GM21825 (cell line): ENCODE results near the gene LRRC56.

ENCODE experiments used
- ATAC-seq: cut with Tn5 transposase; IDR thresholded peaks from one replicate; pipeline ENCODE4 v1.9.1; 2021; ENCODE audit warnings: mild to moderate bottlenecking, moderate library complexity; ENCODE audit not compliant: unreplicated experiment

The LRRC56 gene

DNA sequence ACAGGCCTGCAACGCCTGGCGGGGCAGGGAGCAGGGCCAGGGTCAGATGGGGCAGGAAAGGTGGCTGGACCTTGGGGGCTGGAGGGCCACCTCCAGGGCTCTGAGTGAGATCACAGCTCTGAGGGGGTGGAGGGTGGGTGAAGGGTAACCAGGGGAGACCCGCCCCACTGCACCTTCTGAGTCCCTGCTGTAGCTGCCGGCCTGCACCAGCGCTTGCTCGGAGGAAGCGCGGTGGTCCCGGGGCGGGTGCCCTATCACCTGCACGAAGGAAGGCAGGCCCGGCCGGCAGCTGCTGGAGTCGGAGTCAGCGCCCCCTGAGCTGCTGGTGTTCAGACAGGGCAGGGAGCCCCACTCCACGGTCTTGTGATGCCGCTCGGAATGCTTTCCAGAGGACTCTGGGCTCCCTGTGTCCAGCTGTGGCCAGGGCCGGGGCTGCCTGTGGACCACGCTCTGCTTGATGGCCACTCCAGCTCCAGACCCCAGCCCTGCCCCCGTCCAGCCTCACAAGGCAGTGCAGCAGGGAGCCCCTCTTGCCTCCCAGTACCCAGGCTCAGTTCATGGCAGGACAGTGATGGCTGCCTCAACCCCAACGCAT is 19.4 kb downstream of the LRRC56 start:
- ATAC-seq = no peak

GRCh38 chr11:557328-558132 is 20.2 kb downstream of the LRRC56 start:
- no peak for ATAC-seq

DNA sequence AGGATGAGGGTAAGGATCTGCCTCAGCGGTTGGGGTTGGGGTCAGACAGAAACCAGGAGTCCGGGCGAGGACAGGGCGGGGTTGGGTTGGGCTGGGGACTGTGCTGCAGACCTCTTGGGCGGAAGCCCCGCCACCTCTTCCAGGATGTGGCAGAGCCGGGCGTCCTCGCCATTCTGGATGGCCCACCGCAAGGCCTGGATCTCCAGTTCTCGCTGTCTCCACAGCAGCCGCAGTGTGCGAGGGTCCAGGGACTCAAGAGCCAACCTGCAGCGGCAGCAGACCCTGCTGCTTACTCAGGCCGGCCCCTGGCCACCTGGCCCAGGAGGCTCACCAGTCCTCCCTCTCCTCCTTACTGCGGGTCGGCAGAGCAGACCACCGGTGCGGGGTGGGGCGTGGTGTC is 21.2 kb downstream of the LRRC56 start:
- no peak for ATAC-seq

GRCh38 chr11:559020-559620 is 21.8 kb downstream of the LRRC56 start:
- ATAC-seq = no peak

GRCh38 chr11:559712-560304 is 22.5 kb downstream of the LRRC56 start:
- ATAC-seq = no peak

GRCh38 chr11:560305-561147 is 23.2 kb downstream of the LRRC56 start, which contains the start of the genes LMNTD2 and RASSF7:
TSS of gene LMNTD2 (minus strand) at chr11:560738. CDS start at chr11:560716, 22 bp downstream.
TSS of gene RASSF7 (plus strand) at chr11:560970. CDS start at chr11:561769, 799 bp downstream.
- peak; percentile 70 for ATAC-seq

DNA sequence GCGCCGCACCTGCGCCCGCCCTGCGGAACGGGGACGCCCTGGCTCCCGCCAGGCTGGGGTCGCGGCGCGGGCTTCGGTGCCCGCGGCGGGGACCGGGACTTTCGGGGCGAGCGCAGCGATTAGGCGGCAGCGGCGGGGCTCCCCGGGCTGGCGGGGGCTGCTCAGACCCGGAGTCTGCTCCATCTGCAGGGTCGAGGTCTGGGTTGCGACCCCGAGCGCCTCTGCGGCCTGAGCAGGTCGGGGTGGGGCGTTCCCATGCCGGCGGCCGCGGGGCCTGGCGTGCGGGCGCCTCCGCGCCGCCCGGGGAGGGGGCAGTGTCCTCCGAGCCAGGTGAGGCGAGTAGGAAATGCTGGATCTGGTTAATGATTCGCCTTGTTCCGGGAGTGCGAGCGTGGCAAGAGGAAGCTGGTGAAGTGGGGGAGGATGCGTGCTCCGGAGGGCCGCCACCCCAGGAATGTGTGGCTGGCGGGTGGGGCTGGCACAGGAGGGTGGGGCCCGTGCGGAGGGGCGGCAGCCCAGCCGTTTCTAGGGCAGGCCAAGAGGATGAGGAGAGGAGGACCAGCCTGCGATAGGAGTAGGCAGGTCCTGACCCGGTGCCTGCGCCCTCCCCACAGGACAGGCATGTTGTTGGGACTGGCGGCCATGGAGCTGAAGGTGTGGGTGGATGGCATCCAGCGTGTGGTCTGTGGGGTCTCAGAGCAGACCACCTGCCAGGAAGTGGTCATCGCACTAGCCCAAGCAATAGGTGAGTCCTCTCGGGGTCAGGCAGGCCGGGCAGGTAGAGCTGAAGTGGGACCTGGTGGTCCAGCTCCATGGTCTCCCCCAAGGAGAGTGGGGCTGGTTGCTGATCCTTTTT is 24.0 kb downstream of the LRRC56 start:
- ATAC-seq = peak; percentile 7

- ATAC-seq = no peak
Measured at GRCh38 chr11:562046-562645, 24.8 kb downstream of the LRRC56 start.

- no peak for ATAC-seq
Measured at GRCh38 chr11:563066-563811, 25.9 kb downstream of the LRRC56 start.

GRCh38 chr11:563812-564578 is 26.7 kb downstream of the LRRC56 start:
- ATAC-seq = no peak

- no peak for ATAC-seq
Measured at GRCh38 chr11:565921-566509, 28.7 kb downstream of the LRRC56 start.

GRCh38 chr11:567011-567628 is 29.8 kb downstream of the LRRC56 start:
- no peak for ATAC-seq

GRCh38 chr11:567629-568292 is 30.4 kb downstream of the LRRC56 start:
- no peak for ATAC-seq

GRCh38 chr11:568306-569157 is 31.2 kb downstream of the LRRC56 start:
- ATAC-seq = peak; percentile 79

DNA sequence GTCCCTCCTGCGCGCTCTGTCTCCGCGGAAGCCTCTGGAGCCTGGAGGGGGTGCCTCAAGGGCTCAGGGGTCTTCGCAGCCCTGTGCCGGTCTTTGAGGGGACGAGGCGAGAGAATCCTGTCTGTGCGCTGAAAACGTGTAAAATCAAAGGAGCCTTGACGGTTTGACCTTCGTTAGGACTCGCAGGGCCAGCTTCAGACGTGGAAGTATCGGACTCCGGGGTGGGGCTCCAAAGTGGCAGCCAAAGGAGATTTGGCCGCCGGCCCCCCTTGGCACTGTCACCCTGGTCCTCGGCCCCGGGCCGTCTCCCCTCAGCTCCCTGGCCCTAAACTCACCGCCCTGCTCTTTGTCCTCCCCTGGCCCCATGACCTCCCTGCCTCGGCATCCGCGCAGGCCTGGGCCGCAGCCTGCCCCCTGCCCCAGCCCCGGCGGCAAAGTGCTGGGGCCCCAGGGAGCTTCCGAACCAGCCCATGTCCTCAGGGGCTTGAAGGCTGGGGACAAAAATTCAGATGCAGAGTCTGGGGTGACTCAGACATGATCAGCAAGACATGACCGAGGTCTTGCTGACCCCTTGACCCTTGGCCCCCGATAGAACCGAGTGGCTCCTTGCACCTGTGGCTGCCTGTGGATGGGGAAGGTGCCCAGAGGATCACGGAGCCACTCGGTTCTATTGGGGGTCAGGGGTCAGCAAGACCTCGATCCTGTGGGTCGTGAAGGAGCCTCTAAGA is 32.0 kb downstream of the LRRC56 start:
- ATAC-seq = no peak
